GM23338 (cell line): ENCODE results near the gene CSKMT. TPM values are rescaled to one million over a fixed set of nuclear protein-coding genes. Genes with fewer than 3 reads are reported as not detected.
A peak's percentile ranks its signal among the peaks of the same experiment; 100 is the strongest.

Source experiments
- ATAC-seq: fragments of 200-7000 bp; cut with Tn5 transposase; 3 replicates; pipeline ENCODE4 v1.9.1; 2020
- DNase-seq: peaks from one replicate; pipeline ENCODE4 v3.0.0-alpha.2; 2015; ENCODE audit warnings: low spot score
- H2AFZ ChIP-seq: fragments of 200-600 bp; sonication (generic); 2 replicates; pipeline ENCODE4 v1.8.0; 2016; ENCODE audit warnings: antibody characterized with exemption, mild to moderate bottlenecking, moderate library complexity
- H3F3A ChIP-seq: fragments of 200-600 bp; sonication (generic); replicated peaks from 2 replicates; pipeline ENCODE4 v1.8.0; 2017; ENCODE audit warnings: antibody characterized with exemption, mixed run types, low read depth
- H3K27ac ChIP-seq: fragments of 200-600 bp; sonication (generic); 2 replicates; pipeline ENCODE4 v1.6.1; 2016; ENCODE audit warnings: low read depth
- H3K27me3 ChIP-seq: fragments of 200-600 bp; sonication (generic); 2 replicates; pipeline ENCODE4 v1.8.0; 2016; ENCODE audit warnings: mild to moderate bottlenecking, mixed run types, moderate library complexity; ENCODE audit not compliant: insufficient read depth
- H3K36me3 ChIP-seq: fragments of 200-600 bp; sonication (generic); 2 replicates; pipeline ENCODE4 v1.8.0; 2016; ENCODE audit warnings: mild to moderate bottlenecking; ENCODE audit not compliant: insufficient read depth
- H3K4me1 ChIP-seq: fragments of 200-600 bp; sonication (generic); 2 replicates; pipeline ENCODE4 v1.8.0; 2016; ENCODE audit warnings: mild to moderate bottlenecking, moderate library complexity; ENCODE audit not compliant: insufficient read depth
- H3K4me2 ChIP-seq: fragments of 200-600 bp; sonication (generic); 2 replicates; pipeline ENCODE4 v1.7.1; 2017; ENCODE audit warnings: mixed run types
- H3K4me3 ChIP-seq: fragments of 200-600 bp; sonication (generic); 2 replicates; pipeline ENCODE4 v1.6.1; 2016; ENCODE audit warnings: mixed run types
- H3K79me2 ChIP-seq: fragments of 200-600 bp; sonication (generic); replicated peaks from 2 replicates; pipeline ENCODE4 v1.8.0; 2017; ENCODE audit warnings: mild to moderate bottlenecking; ENCODE audit not compliant: insufficient read depth
- H3K9me2 ChIP-seq: fragments of 200-600 bp; sonication (generic); 2 replicates; pipeline ENCODE4 v1.8.0; 2017; ENCODE audit not compliant: insufficient read depth
- H4K20me1 ChIP-seq: fragments of 200-600 bp; sonication (generic); replicated peaks from 2 replicates; pipeline ENCODE4 v1.8.0; 2017; ENCODE audit warnings: mild to moderate bottlenecking; ENCODE audit not compliant: insufficient read depth
- H3K27ac Mint-ChIP-seq: 2 replicates; pipeline ENCODE4 v1.8.0; 2020; ENCODE audit warnings: inconsistent platforms, mild to moderate bottlenecking, moderate library complexity, mixed read lengths
- H3K27me3 Mint-ChIP-seq: 3 replicates; pipeline ENCODE4 v1.8.0; 2022; ENCODE audit warnings: low read depth, mild to moderate bottlenecking, moderate library complexity, mixed read lengths, inconsistent platforms; ENCODE audit not compliant: insufficient read depth, poor library complexity
- H3K36me3 Mint-ChIP-seq: 3 replicates; pipeline ENCODE4 v1.8.0; 2021; ENCODE audit warnings: low read depth, mild to moderate bottlenecking, inconsistent platforms, moderate library complexity, mixed read lengths
- H3K4me1 Mint-ChIP-seq: 3 replicates; pipeline ENCODE4 v1.8.0; 2020; ENCODE audit warnings: mild to moderate bottlenecking, inconsistent platforms, mixed read lengths
- H3K4me3 Mint-ChIP-seq: 3 replicates; pipeline ENCODE4 v1.8.0; 2021; ENCODE audit warnings: moderate library complexity, mild to moderate bottlenecking, inconsistent platforms, mixed read lengths
- H3K9me3 Mint-ChIP-seq: 3 replicates; pipeline ENCODE4 v1.8.0; 2020; ENCODE audit warnings: moderate library complexity, mild to moderate bottlenecking, inconsistent platforms, mixed read lengths
- CREB1 ChIP-seq: fragments of 250-450 bp; sonication (Bioruptor Pico); IDR thresholded peaks from 2 replicates; pipeline ENCODE4 v1.5.0; 2020; ENCODE audit warnings: low read depth, mild to moderate bottlenecking, moderate library complexity
- CTCF ChIP-seq, 2 experiments: fragments of 200-600 bp in 1 of 2; sonication (generic) in 1 of 2; conservative IDR thresholded peaks; 2 replicates each; pipeline versions ENCODE4 v1.5.1 to v1.6.1; 2016 to 2017; ENCODE audit warnings: antibody characterized with exemption in 2 of 2, low read depth in 2 of 2, mild to moderate bottlenecking in 2 of 2, moderate library complexity in 1 of 2
- ETS1 ChIP-seq: IDR thresholded peaks from 2 replicates; pipeline ENCODE4 v1.6.1; 2016; ENCODE audit warnings: antibody characterized with exemption
- EZH2 ChIP-seq: fragments of 200-600 bp; sonication (generic); IDR thresholded peaks from one replicate; pipeline ENCODE4 v1.8.0; 2017; ENCODE audit warnings: antibody characterized with exemption, mild to moderate bottlenecking, low read depth; ENCODE audit not compliant: unreplicated experiment
- EZH2phosphoT487 ChIP-seq: fragments of 200-600 bp; sonication (generic); IDR thresholded peaks from one replicate; pipeline ENCODE4 v1.8.1; 2018; ENCODE audit warnings: antibody characterized with exemption; ENCODE audit not compliant: unreplicated experiment
- JUNB ChIP-seq: IDR thresholded peaks from one replicate; pipeline ENCODE4 v1.6.1; 2016; ENCODE audit warnings: antibody characterized with exemption; ENCODE audit not compliant: unreplicated experiment
- NANOG ChIP-seq: IDR thresholded peaks from 2 replicates; pipeline ENCODE4 v1.6.1; 2016; ENCODE audit warnings: antibody characterized with exemption, borderline replicate concordance
- REST ChIP-seq: IDR thresholded peaks from one replicate; pipeline ENCODE4 v1.6.1; 2018; ENCODE audit warnings: antibody characterized with exemption; ENCODE audit not compliant: unreplicated experiment
- STAT1 ChIP-seq: IDR thresholded peaks from one replicate; pipeline ENCODE4 v1.6.1; 2016; ENCODE audit warnings: antibody characterized with exemption; ENCODE audit not compliant: unreplicated experiment
- ZNF114 ChIP-seq: fragments of 250-450 bp; sonication (Bioruptor Pico); IDR thresholded peaks from 2 replicates; pipeline ENCODE4 v1.5.0; 2020; ENCODE audit warnings: mild to moderate bottlenecking, moderate library complexity
- ZNF331 ChIP-seq: fragments of 250-450 bp; sonication (Bioruptor Pico); IDR thresholded peaks from 2 replicates; pipeline ENCODE4 v1.5.0; 2020; ENCODE audit warnings: low read depth, mild to moderate bottlenecking, moderate library complexity
- ZNF462 ChIP-seq: fragments of 250-450 bp; sonication (Bioruptor Pico); IDR thresholded peaks from 2 replicates; pipeline ENCODE4 v1.5.0; 2020; ENCODE audit warnings: mild to moderate bottlenecking, moderate library complexity
- polyA plus RNA-seq: library from polyadenylated mRNA; unstranded; fragments of >200 nt; fragmentation: Nextera tagmentation; extraction: Ambion mirVana; gene quantifications from 2 replicates; pipeline ENCODE4 v1.2.1, GENCODE V29; 2016
- total RNA-seq: library from RNA; depleted of rRNA; stranded (reverse); fragments of >200 nt; shearing (Covaris generic); gene quantifications from 2 replicates; pipeline ENCODE4 v1.2.3, GENCODE V29; 2014

The CSKMT gene
- total and polyA plus RNA-seq, 2 experiments from 2014 or later: 8.0 to 25.6 TPM

GRCh38 chr11:62715150-62716130 is 50.3 kb downstream of the CSKMT start (continued):
- TF ChIP-seq JUNB (no peak), ZNF331 (CRISPR knock-in tag) (no peak), CTCF (conservative IDR thresholded peaks at IDR 0.05; ENCODE audit: low read depth in 2 of 2) (no peak; a peak in 1 of 4 replicates), STAT1 (no peak), CREB1 (CRISPR knock-in tag) (no peak), REST (no peak), NANOG (no peak), ZNF114 (no peak), EZH2phosphoT487 (no peak), ETS1 (no peak), EZH2 (no peak)

GRCh38 chr11:62716206-62716605 is 51.1 kb downstream of the CSKMT start:
- H3F3A ChIP-seq: peaks cover 64% of the 10 kb centered on the region
- H4K20me1 ChIP-seq: peaks cover 21% of the 10 kb centered on the region
- Mint-ChIP-seq H3K9me3 (no peaks in the 10 kb centered on the region), H3K36me3 (peaks cover 95% of the 10 kb centered on the region), H3K27ac (peak overlapping the region; percentile 24; the same call in 1 of the 2 replicates), H3K4me3 (no peak overlapping the region; the same call in 2 of the 3 replicates), H3K4me1 (peaks cover 47% of the 10 kb centered on the region), H3K27me3 (no peaks in the 10 kb centered on the region)
- no peak for ATAC-seq
- no peaks in the 10 kb centered on the region for H3K9me2 ChIP-seq
- H3K36me3 ChIP-seq: peaks cover 82% of the 10 kb centered on the region
- no peak overlapping the region for H3K4me2 ChIP-seq
- H3K4me1 ChIP-seq: peaks cover 3% of the 10 kb centered on the region; the same call in 1 of the 2 replicates
- no peak overlapping the region for H2AFZ ChIP-seq
- no peak overlapping the region for H3K4me3 ChIP-seq
- H3K27me3 ChIP-seq: no peaks in the 10 kb centered on the region
- no peak overlapping the region for H3K27ac ChIP-seq
- H3K79me2 ChIP-seq: peaks cover 34% of the 10 kb centered on the region
- DNase-seq: no peak
- no peak for TF ChIP-seq ZNF462
- TF ChIP-seq CREB1 (CRISPR knock-in tag): no peak
